ENCODE data around the gene SMIM33. TPM values are rescaled to one million over a fixed set of nuclear protein-coding genes. Genes with fewer than 3 reads are reported as not detected.
"Not testable (repeated sequence)": the region's sequence is repeated elsewhere in the genome, so short reads cannot be mapped to it uniquely, and the experiment has no call there.

The SMIM33 gene
- total RNA-seq, 4 donors from 2014 or later: not detected

GRCh38 chr5:139430015-139430414 is 40.8 kb upstream of the SMIM33 start:
- TF ChIP-seq POLR2A (IDR thresholded peaks at IDR 0.05): no peak
- no peak for TF ChIP-seq CTCF (IDR thresholded peaks at IDR 0.05)
- intact Hi-C loops (cut with DNase I): no loop called here
- no peak overlapping the region for H3K27ac ChIP-seq
- peaks cover 0 to 75% (median 9%) of the 10 kb centered on the region in 3 donors for H3K36me3 ChIP-seq
- no peaks in the 10 kb centered on the region for H3K27me3 ChIP-seq
- WGBS, 2 donors: 75 to 89% methylated on average over 2 of the region's 2 CpGs
- no peak for DNase-seq
- no peak overlapping the region for H3K4me3 ChIP-seq
- no peaks in the 10 kb centered on the region for H3K4me1 ChIP-seq
- H3K9me3 ChIP-seq: no peaks in the 10 kb centered on the region

DNA sequence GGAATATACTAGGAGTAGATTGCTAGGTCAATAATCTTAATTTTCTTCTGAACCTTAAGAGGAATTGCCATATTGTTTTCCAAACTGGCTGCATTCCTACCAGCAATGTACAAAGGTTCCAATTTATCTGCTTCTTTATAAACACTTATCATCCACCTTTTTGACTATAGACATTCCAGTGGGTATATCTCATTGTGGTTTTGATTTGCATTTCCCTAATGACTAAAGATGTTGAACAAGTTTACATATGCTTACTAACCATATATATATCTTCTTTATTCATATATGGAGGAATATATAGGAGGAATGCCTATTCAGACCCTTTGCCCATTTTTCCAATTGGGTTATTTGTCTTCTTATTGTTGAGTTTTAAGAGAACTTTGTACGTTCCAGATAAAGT is 39.1 kb upstream of the SMIM33 start:
- peaks cover 0 to 60% (median 9%) of the 10 kb centered on the region in 3 donors for H3K36me3 ChIP-seq
- DNase-seq: no peak

GRCh38 chr5:139435676-139436075 is 35.1 kb upstream of the SMIM33 start:
- peaks cover 0 to 38% (median 4%) of the 10 kb centered on the region in 3 donors for H3K36me3 ChIP-seq
- no peak for DNase-seq
- TF ChIP-seq POLR2A (IDR thresholded peaks at IDR 0.05) (no peak), CTCF (IDR thresholded peaks at IDR 0.05) (no peak)
- no peak overlapping the region for H3K27ac ChIP-seq
- H3K4me3 ChIP-seq: no peak overlapping the region
- no peaks in the 10 kb centered on the region for H3K9me3 ChIP-seq
- 93 to 98% methylated on average over 3 of the region's 3 CpGs for WGBS, 2 donors
- intact Hi-C loops (cut with DNase I): no loop called here
- H3K4me1 ChIP-seq: peaks cover 7 to 19% (median 11%) of the 10 kb centered on the region in 3 donors
- H3K27me3 ChIP-seq: no peaks in the 10 kb centered on the region

More for the DNA sequence above, 39.1 kb upstream of the SMIM33 start:
- H3K9me3 ChIP-seq: no peaks in the 10 kb centered on the region
- 87 to 100% methylated on average over 1 of the region's 1 CpG for WGBS, 2 donors
- no peak overlapping the region for H3K27ac ChIP-seq
- no peak overlapping the region for H3K4me3 ChIP-seq
- no peaks in the 10 kb centered on the region for H3K27me3 ChIP-seq
- intact Hi-C loops (cut with DNase I): no loop called here
- no peaks in the 10 kb centered on the region for H3K4me1 ChIP-seq
- TF ChIP-seq CTCF (IDR thresholded peaks at IDR 0.05): no peak
- no peak for TF ChIP-seq POLR2A (IDR thresholded peaks at IDR 0.05)

- intact Hi-C loops (cut with DNase I): no loop called here
- Histone ChIP-seq H3K36me3 (peaks cover 0 to 16% (median 4%) of the 10 kb centered on the region in 3 donors), H3K4me1 (peaks cover 7 to 21% (median 11%) of the 10 kb centered on the region in 3 donors), H3K27me3 (no peaks in the 10 kb centered on the region), H3K9me3 (no peaks in the 10 kb centered on the region), H3K27ac (peak overlapping the region; percentile 90 to 98 (median 94)), H3K4me3 (peak overlapping the region; percentile 61 to 87 (median 78))
- whole genome bisulfite sequencing, 2 donors: 25 to 47% methylated on average over 5 to 6 of the region's 8 CpGs
- TF ChIP-seq POLR2A (IDR thresholded peaks at IDR 0.05) (no peak), CTCF (IDR thresholded peaks at IDR 0.05) (no peak)
- DNase-seq: no peak
Observed at GRCh38 chr5:139438707-139439012, 32.1 kb upstream of the SMIM33 start.

- Histone ChIP-seq H3K27me3 (no peaks in the 10 kb centered on the region), H3K9me3 (no peaks in the 10 kb centered on the region), H3K4me3 (peak within 1 kb of the TSS; percentile 61 to 87 (median 78)), H3K4me1 (peaks cover 7 to 27% (median 11%) of the 10 kb centered on the region in 3 donors), H3K27ac (peak within 1 kb of the TSS; percentile 90 to 98 (median 94)), H3K36me3 (peaks cover 0 to 10% (median under 1%) of the 10 kb centered on the region in 3 donors)
- intact Hi-C loops (cut with DNase I): no loop called here
- DNase-seq: peak; percentile 60
- TF ChIP-seq POLR2A (IDR thresholded peaks at IDR 0.05) (peak in 1 of 4 donors; percentile 32), CTCF (IDR thresholded peaks at IDR 0.05) (peak in 1 of 6 experiments; percentile 16)
- 0 to 9% methylated on average over 13 to 17 of the region's 49 CpGs for WGBS, 2 donors
Observed at GRCh38 chr5:139439013-139439903, 31.5 kb upstream of the SMIM33 start, which contains the start of gene DNAJC18. Gene DNAJC18 (minus strand): TSS chr5:139439525. CDS start chr5:139439445, 80 bp downstream.

DNA sequence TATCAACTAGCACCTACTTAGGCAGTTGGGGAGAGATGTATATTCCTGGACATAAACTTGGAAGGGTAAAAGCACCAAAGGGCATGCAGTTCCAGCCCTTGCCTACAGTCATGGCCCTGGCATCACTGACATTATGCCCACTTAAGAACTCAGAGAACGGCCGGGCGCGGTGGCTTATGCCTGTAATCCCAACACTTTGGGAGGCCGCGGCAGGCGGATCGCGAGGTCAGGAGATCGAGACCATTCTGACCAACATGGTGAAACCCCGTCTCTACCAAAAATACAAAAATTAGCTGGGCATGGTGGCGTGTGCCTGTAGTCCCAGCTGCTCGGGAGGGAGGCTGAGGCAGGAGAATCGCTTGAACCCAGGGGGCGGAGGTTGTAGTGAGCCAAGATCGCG is 30.4 kb upstream of the SMIM33 start:
- H3K27ac ChIP-seq, DNase-seq: not testable (repeated sequence)
- 93 to 94% methylated on average over 15 of the region's 17 CpGs for WGBS, 2 donors

More for the DNA sequence above, 30.4 kb upstream of the SMIM33 start:
- H3K4me3 ChIP-seq; H3K36me3 ChIP-seq; intact Hi-C loops (cut with DNase I); H3K27me3 ChIP-seq; H3K9me3 ChIP-seq: not testable (repeated sequence)
- peaks cover 11 to 38% (median 12%) of the 10 kb centered on the region in 3 donors for H3K4me1 ChIP-seq
